Measurements from ENCODE around the gene HTT.

DNA sequence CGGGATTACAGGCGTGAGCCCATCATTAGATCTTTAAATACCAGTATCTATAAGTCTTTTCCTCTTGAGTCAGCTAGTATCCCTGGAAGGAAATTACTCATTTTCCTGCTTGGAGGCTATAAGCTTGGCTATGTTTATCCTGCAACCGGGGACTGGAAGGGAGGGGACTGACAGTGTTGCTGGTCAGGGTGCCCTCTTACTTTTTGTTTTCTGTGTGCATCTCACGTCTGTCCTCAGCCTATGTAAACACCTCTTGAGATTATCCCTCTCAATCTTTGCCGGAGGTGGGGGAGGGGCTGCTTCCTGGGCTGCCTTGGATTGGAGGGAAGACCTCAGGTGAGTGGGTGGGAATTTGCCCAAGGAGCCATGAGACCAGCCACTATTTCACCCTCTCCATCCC, 37.0 kb downstream of the HTT start:
- TF ChIP-seq EZH2 (IDR thresholded peaks at IDR 0.05; ENCODE audit: borderline replicate concordance, low read depth, low read length, poor library complexity, severe bottlenecking): no peak
- TF ChIP-seq, protein P1, sequence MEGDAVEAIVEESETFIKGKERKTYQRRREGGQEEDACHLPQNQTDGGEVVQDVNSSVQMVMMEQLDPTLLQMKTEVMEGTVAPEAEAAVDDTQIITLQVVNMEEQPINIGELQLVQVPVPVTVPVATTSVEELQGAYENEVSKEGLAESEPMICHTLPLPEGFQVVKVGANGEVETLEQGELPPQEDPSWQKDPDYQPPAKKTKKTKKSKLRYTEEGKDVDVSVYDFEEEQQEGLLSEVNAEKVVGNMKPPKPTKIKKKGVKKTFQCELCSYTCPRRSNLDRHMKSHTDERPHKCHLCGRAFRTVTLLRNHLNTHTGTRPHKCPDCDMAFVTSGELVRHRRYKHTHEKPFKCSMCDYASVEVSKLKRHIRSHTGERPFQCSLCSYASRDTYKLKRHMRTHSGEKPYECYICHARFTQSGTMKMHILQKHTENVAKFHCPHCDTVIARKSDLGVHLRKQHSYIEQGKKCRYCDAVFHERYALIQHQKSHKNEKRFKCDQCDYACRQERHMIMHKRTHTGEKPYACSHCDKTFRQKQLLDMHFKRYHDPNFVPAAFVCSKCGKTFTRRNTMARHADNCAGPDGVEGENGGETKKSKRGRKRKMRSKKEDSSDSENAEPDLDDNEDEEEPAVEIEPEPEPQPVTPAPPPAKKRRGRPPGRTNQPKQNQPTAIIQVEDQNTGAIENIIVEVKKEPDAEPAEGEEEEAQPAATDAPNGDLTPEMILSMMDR (conservative IDR thresholded peaks at IDR 0.05; ENCODE audit: low read depth, low read length): no peak
